SW480 (cell line): Measurements from ENCODE around the gene WFIKKN1.

Source experiments
- DNase-seq: peaks from one replicate; pipeline ENCODE4 v3.0.0-alpha.2; 2016; ENCODE audit warnings: low spot score

The WFIKKN1 gene

GRCh38 chr16:657487-657886 is 26.7 kb downstream of the WFIKKN1 start:
- DNase-seq, result no peak

- DNase-seq, result no peak
Observed at GRCh38 chr16:658679-659571, 28.1 kb downstream of the WFIKKN1 start.

- no peak for DNase-seq
Observed at GRCh38 chr16:659618-660017, 28.8 kb downstream of the WFIKKN1 start.

- no peak for DNase-seq
Observed at GRCh38 chr16:660132-660458, 29.3 kb downstream of the WFIKKN1 start.

GRCh38 chr16:660459-661183 is 29.8 kb downstream of the WFIKKN1 start:
- peak; percentile 58 for DNase-seq

- DNase-seq, result no peak
Observed at GRCh38 chr16:661184-661821, 30.5 kb downstream of the WFIKKN1 start.

- no peak for DNase-seq
Observed at GRCh38 chr16:662095-662494, 31.3 kb downstream of the WFIKKN1 start.

GRCh38 chr16:662597-662996 is 31.8 kb downstream of the WFIKKN1 start:
- DNase-seq, result no peak

GRCh38 chr16:666572-666971 is 35.8 kb downstream of the WFIKKN1 start:
- no peak for DNase-seq

- DNase-seq, result no peak
Observed at GRCh38 chr16:667113-667779, 36.5 kb downstream of the WFIKKN1 start.

GRCh38 chr16:667780-668518 is 37.2 kb downstream of the WFIKKN1 start, which contains the start of gene RHOT2:
RHOT2 (plus strand) TSS chr16:668132; CDS start chr16:668200, 68 bp downstream.
- DNase-seq, result peak; percentile 87

- no peak for DNase-seq
Observed at GRCh38 chr16:668519-669171, 37.9 kb downstream of the WFIKKN1 start.

GRCh38 chr16:669666-670065 is 38.9 kb downstream of the WFIKKN1 start:
- DNase-seq, result no peak

GRCh38 chr16:670485-671352 is 39.9 kb downstream of the WFIKKN1 start:
- no peak for DNase-seq

GRCh38 chr16:671353-672131 is 40.8 kb downstream of the WFIKKN1 start:
- DNase-seq, result no peak

- DNase-seq, result no peak
Observed at GRCh38 chr16:672371-672770, 41.6 kb downstream of the WFIKKN1 start.

- no peak for DNase-seq
Observed at GRCh38 chr16:672851-673250, 42.1 kb downstream of the WFIKKN1 start.

GRCh38 chr16:673399-673991 is 42.7 kb downstream of the WFIKKN1 start:
- no peak for DNase-seq
